Right ventricle myocardium superior (tissue), 1 donor: ENCODE data around the gene HSBP1. TPM values are rescaled to one million over a fixed set of nuclear protein-coding genes. Genes with fewer than 3 reads are reported as not detected.

ENCODE experiments used
- ATAC-seq: fragments of 200-7000 bp; cut with Tn5 transposase; one replicate; pipeline ENCODE4 v1.9.1; 2020; ENCODE audit warnings: mild to moderate bottlenecking; ENCODE audit not compliant: poor library complexity
- DNase-seq: peaks from one replicate; pipeline ENCODE4 v3.0.0-alpha.2; 2020
- intact Hi-C: fragments of 100-400 bp; cut with DNase I; formaldehyde crosslinking; loops from one replicate; pipeline ENCODE4 v1.11.2; 2022
- long read RNA-seq: library from polyadenylated mRNA; unstranded; transcript quantifications from one replicate; pipeline ENCODE4 v2.0.0, GENCODE V29; 2021
- total RNA-seq: library from RNA; stranded (reverse); fragmentation: NEBNext Ultra II Directional; extraction: Animal tissue kit (Norgen Biotek cat#: 25700); gene quantifications from one replicate; pipeline ENCODE4 v1.2.1, GENCODE V29; 2021
- donor health status: DM: no; HTN: yes; CAD: no; lungs with severe emphysema.

HSBP1 gene
- total RNA-seq = 175 TPM
- long read RNA-seq, full-length matches to known transcripts = 170 of 176 reads
- long read RNA-seq, partial matches to known transcripts = 0 of 176 reads
- long read RNA-seq, other reads (novel, unspliced or antisense) = 6 of 176 reads

GRCh38 chr16:83807710-83808572 is at the start of gene HSBP1:
TSS of gene HSBP1 (plus strand) at chr16:83807978. CDS start at chr16:83808077, 99 bp downstream.
- peak; percentile 98 for ATAC-seq
- intact Hi-C loops = no loop called here
- DNase-seq = peak; percentile 98

DNA sequence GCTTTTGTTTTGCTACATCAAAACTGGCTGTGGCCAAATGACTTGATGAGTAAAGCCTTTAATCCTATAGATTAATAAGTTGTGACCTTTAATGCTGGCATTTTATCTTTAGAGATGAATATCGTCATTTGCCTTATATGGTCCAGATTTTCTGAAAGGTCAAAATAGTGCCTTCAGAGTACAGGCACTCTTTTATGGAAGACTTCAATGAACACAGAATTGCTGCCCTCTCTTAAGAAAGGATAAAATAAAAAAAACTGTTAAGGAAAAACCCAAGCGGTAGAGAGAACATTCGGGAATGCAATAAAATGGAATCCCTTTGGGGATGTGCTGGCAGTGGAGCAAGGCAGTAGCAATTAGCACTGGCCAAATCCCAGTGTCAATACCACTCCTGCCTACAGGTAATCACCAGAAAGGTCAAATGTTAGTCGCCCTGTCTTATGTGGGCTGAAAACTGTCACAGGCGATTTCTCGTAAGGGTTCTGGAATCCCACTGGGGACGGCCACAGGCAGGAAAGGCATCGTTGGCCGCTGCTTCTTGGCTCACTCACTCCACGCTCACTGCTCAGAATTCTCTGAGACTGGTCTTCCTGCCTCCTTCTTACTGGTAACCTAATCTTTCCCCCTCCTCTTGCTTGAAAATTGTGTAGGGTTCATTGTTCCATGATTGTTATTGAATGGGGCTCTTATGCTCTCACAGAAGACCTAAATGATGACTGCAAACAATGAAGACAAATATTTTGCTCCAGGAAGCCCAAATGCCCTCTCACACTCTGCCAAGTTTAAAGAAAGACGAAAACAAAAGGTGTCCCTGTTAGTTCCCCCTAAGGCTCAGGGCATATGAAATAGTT is 45.4 kb upstream of the HSBP1 start:
- DNase-seq (no peak), ATAC-seq (no peak)
- intact Hi-C loops = no loop called here

GRCh38 chr16:83762992-83763358 is 44.8 kb upstream of the HSBP1 start:
- ATAC-seq = no peak
- intact Hi-C loops = no loop called here

GRCh38 chr16:83768986-83769385 is 38.8 kb upstream of the HSBP1 start:
- peak; percentile 50 for ATAC-seq
- intact Hi-C loops = no loop called here
- DNase-seq = no peak

More at GRCh38 chr16:83762992-83763358, 44.8 kb upstream of the HSBP1 start:
- no peak for DNase-seq

DNA sequence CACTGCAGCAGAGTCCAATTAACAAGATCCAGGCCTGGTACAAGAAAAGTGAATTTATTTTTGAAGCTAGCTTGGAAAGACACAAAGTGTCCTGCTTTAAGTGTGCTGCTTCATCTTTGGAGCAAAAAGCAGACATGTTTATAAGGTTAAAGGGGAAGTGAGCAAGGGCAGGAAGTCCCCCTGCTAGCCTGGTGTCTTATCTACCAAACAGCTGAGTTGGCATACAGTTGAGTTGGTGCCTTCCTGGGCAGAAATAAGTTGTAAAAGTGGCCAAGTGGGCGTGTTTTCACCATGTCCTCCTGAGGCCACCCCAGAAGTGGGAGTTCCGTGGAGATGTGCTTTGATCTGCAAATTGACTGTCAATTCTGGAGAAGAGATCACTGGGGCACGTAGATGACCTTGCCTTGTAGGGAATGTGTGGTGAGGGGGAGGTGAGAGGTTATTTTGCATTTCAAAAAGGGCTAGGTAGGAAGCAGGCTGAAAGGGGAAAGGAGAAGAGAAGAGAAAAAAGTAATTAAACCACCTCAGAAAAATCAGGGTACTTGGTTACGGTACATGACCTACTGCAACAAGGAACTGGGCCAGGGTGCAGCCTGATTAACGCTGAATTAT is 38.3 kb upstream of the HSBP1 start:
- DNase-seq = no peak
- intact Hi-C loops = no loop called here
- ATAC-seq = peak; percentile 45

DNA sequence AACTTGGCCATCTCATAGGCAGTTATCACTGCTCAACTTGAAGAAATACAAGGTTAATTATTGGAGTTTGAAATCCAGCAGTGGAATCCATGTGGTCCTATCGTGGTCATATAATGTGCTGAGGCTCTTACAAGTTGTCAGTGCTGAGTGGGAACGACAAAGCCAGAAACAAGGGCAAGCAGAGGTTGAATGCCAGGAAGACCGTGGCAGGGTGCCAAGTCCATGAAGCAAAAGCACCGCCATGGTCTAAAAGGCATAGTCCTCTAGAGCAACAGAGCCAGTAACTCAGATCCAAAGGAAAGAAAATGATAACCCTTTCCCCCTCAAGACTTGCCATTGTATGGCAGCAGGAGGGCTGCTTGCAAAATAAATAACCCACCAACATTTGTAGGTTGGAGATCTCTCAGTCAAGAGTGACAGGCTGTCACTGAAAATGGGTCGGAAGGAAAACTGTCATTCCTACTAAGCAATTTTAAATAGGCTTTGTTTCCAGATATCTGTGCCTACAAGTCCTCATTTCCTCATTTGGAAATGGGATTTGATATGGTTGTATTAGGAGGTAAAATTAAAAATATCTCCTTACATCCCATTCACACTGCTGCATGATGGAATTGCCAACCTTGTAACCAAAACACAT is 36.4 kb upstream of the HSBP1 start:
- intact Hi-C loops = no loop called here
- ATAC-seq (peak; percentile 89), DNase-seq (peak; percentile 82)

GRCh38 chr16:83772806-83773205 is 35.0 kb upstream of the HSBP1 start:
- intact Hi-C loops = no loop called here
- DNase-seq (no peak), ATAC-seq (no peak)

- ATAC-seq (no peak), DNase-seq (no peak)
- intact Hi-C loops = no loop called here
Observed at GRCh38 chr16:83774066-83774465, 33.7 kb upstream of the HSBP1 start.

- no peak for ATAC-seq
- intact Hi-C loops = no loop called here
Observed at GRCh38 chr16:83776944-83777343, 30.8 kb upstream of the HSBP1 start.

DNA sequence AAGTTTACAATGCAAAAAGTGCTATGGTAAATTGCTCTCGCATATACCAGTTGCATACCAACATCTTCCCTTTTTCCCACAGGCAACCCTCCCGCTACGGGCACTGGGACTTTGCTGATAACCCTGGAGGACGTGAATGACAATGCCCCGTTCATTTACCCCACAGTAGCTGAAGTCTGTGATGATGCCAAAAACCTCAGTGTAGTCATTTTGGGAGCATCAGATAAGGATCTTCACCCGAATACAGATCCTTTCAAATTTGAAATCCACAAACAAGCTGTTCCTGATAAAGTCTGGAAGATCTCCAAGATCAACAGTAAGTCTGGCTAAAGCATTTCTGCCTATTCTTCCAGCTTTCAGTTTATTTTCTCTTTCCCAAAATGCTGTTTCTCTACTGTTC is 27.9 kb upstream of the HSBP1 start:
- ATAC-seq = peak; percentile 36
- intact Hi-C loops = no loop called here

More at GRCh38 chr16:83776944-83777343, 30.8 kb upstream of the HSBP1 start:
- no peak for DNase-seq

GRCh38 chr16:83785455-83785854 is 22.3 kb upstream of the HSBP1 start:
- DNase-seq (no peak), ATAC-seq (no peak)
- intact Hi-C loops = no loop called here

More for the DNA sequence above, 27.9 kb upstream of the HSBP1 start:
- DNase-seq = no peak

DNA sequence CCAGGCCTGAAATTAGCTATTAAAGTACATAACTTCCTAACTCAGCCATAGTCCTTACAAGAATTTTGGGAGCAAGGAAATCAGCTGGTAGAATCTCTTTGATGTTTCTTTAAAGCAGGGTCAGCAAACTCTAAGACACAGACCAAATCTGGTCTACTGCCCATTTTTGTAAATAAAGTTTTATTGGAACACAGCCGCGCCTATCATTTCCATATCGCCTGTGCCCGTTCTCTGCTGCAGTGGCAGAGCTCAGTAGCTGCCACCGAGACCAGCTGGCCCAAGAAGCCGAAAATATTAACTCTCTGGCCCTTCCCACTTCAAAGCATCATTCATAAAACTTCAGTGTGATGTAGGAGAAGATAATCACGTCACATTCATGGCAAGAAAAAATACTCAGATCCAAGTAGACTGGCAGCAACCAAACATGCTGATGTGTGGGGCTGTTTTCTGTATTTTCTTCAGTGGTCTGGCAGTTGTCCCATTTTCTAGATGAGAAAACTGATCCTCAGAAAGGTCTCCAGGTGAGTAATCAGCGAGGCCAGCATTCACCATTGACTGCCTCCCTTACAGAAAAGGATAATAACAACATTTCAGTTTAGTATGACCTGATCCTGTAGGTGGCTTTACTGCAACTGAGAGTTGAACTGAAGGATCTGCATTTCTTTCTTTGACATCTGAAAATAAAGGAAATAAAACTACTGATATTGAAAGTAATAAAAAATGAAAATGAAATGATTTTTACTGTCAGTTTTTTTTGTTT is 18.0 kb upstream of the HSBP1 start:
- intact Hi-C loops = no loop called here
- no peak for ATAC-seq
- DNase-seq = no peak

DNA sequence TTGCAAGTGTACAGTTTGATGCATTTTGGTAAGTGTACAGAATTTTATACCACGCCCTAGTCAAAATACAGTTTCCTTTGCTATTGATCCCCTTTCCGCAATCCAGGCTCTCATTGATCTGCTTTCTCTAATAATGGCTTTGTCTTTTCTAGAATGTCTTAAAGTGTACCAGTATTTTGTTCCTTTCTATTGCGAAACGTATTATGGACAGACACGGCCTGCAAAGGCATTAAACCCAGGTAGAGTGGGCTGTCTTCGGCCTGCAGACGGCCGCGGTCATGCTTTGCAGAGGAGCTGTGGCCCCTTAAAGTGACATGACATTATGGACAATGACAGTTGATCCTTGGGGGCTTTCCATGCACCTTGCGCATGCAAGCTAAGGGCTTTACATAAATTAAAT is 15.9 kb upstream of the HSBP1 start:
- DNase-seq (no peak), ATAC-seq (no peak)
- intact Hi-C loops = no loop called here

GRCh38 chr16:83792391-83792790 is 15.4 kb upstream of the HSBP1 start:
- intact Hi-C loops = no loop called here
- DNase-seq = no peak
- ATAC-seq = no peak

DNA sequence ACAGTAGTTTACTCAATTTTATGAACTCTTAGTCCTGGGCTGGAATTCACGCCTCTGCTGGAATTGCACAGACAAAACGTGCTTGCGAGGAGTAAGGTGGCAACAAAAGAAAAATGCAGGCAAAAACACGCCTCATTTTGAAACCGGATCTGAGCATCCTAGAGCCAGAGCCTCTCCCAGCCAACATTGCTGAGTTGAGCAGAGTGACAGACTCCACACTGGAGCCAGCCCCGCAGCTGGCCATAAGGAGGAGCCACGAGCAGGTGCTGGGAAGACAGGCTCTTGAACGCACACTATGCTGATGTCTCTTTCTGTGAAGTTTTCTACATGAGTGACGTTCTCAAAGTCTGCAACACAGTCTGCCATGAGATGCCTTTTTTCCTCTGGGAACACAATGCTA is 14.6 kb upstream of the HSBP1 start:
- ATAC-seq (no peak), DNase-seq (no peak)
- intact Hi-C loops = no loop called here

- ATAC-seq (no peak), DNase-seq (no peak)
- intact Hi-C loops = no loop called here
Observed at GRCh38 chr16:83794860-83795554, 12.8 kb upstream of the HSBP1 start.

GRCh38 chr16:83797013-83797412 is 10.8 kb upstream of the HSBP1 start:
- no peak for ATAC-seq

More at GRCh38 chr16:83797013-83797412, 10.8 kb upstream of the HSBP1 start:
- intact Hi-C loops = no loop called here
- DNase-seq = no peak
